A673 (cell line): ENCODE data around the gene FIGN.

Experiments used
- EZH2 ChIP-seq: fragments of 200-600 bp; sonication (generic); IDR thresholded peaks from 2 replicates; pipeline ENCODE4 v1.6.1; 2017; ENCODE audit warnings: borderline replicate concordance, low read depth, mild to moderate bottlenecking, mixed read lengths, antibody characterized with exemption, low read length; ENCODE audit not compliant: poor library complexity, severe bottlenecking
- TF ChIP-seq, protein P1 (sequence below): fragments of 300-800, 200-600 bp; sonication (generic); conservative IDR thresholded peaks from 2 replicates; pipeline ENCODE4 v1.5.1; 2017; ENCODE audit warnings: low read depth, mild to moderate bottlenecking, antibody characterized with exemption, low read length, moderate library complexity, mixed read lengths

DNA sequence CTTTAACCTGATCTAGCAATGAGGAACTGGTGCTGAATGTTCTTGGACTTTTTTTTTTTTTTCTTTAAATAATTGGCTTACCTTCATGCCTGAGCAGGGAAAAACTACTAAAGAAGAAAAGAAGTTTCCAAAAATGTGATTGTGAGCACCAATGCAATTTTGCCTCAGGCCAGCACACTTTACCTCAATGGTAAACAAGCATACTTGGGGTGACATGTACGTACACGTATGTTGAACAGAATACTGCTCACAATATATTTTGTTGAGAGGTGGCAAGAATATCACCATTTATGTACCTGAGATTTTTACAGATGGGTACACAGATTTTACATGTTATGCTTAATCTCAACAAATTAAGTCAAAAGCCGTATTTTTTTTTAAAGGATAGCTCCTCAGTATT lies 144.3 kb downstream of the FIGN start:
- TF ChIP-seq, protein P1, sequence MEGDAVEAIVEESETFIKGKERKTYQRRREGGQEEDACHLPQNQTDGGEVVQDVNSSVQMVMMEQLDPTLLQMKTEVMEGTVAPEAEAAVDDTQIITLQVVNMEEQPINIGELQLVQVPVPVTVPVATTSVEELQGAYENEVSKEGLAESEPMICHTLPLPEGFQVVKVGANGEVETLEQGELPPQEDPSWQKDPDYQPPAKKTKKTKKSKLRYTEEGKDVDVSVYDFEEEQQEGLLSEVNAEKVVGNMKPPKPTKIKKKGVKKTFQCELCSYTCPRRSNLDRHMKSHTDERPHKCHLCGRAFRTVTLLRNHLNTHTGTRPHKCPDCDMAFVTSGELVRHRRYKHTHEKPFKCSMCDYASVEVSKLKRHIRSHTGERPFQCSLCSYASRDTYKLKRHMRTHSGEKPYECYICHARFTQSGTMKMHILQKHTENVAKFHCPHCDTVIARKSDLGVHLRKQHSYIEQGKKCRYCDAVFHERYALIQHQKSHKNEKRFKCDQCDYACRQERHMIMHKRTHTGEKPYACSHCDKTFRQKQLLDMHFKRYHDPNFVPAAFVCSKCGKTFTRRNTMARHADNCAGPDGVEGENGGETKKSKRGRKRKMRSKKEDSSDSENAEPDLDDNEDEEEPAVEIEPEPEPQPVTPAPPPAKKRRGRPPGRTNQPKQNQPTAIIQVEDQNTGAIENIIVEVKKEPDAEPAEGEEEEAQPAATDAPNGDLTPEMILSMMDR = no peak
- TF ChIP-seq EZH2 = no peak
